ENCODE data around the gene RYR1.

RYR1 gene

DNA sequence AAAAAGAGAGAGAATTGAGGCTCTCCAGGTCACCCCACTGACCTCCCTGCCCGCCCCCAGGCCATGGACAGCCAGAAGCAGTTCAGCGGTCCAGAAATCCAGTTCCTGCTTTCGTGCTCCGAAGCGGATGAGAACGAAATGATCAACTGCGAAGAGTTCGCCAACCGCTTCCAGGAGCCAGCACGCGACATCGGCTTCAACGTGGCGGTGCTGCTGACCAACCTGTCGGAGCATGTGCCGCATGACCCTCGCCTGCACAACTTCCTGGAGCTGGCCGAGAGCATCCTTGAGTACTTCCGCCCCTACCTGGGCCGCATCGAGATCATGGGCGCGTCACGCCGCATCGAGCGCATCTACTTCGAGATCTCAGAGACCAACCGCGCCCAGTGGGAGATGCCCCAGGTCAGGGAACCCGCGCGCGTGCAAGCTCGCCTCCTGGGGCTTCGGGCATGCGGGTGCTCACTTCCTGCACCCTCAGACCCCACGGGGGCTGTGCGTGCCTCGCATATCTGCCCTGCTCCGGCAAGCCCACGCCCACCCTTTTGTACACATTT is 127.6 kb downstream of the RYR1 start:
- H3K79me2 ChIP-seq (ENCODE audit: insufficient read depth, low read length) = no peaks in the 10 kb centered on the region
- no peaks in the 10 kb centered on the region for H3K36me3 ChIP-seq (ENCODE audit: insufficient read depth, low read length)
- no peaks in the 10 kb centered on the region for H3K27me3 ChIP-seq (ENCODE audit: insufficient read depth, low read length, poor library complexity, severe bottlenecking)
- no peak overlapping the region for H3K4me3 ChIP-seq (ENCODE audit: low read length, poor library complexity, severe bottlenecking)
- H2AFZ ChIP-seq (ENCODE audit: low read length) = no peak overlapping the region
- H3K4me2 ChIP-seq (ENCODE audit: low read depth, low read length, poor library complexity, severe bottlenecking) = no peak overlapping the region
- H3K9me3 ChIP-seq (ENCODE audit: insufficient read depth, low read depth, low read length) = no peaks in the 10 kb centered on the region
- no peaks in the 10 kb centered on the region for H3K9me2 ChIP-seq (replicated peaks; ENCODE audit: low read depth, low read length)
- H3K9ac ChIP-seq (ENCODE audit: low read depth, low read length, poor library complexity, severe bottlenecking) = no peak overlapping the region
- H4K20me1 ChIP-seq (ENCODE audit: insufficient read depth, low read length, poor library complexity, severe bottlenecking) = no peaks in the 10 kb centered on the region
- H3F3A ChIP-seq (ENCODE audit: low read depth) = no peaks in the 10 kb centered on the region
- H3K4me1 ChIP-seq (ENCODE audit: insufficient read depth, low read length, poor library complexity, severe bottlenecking) = no peaks in the 10 kb centered on the region
- TF ChIP-seq, protein P1, sequence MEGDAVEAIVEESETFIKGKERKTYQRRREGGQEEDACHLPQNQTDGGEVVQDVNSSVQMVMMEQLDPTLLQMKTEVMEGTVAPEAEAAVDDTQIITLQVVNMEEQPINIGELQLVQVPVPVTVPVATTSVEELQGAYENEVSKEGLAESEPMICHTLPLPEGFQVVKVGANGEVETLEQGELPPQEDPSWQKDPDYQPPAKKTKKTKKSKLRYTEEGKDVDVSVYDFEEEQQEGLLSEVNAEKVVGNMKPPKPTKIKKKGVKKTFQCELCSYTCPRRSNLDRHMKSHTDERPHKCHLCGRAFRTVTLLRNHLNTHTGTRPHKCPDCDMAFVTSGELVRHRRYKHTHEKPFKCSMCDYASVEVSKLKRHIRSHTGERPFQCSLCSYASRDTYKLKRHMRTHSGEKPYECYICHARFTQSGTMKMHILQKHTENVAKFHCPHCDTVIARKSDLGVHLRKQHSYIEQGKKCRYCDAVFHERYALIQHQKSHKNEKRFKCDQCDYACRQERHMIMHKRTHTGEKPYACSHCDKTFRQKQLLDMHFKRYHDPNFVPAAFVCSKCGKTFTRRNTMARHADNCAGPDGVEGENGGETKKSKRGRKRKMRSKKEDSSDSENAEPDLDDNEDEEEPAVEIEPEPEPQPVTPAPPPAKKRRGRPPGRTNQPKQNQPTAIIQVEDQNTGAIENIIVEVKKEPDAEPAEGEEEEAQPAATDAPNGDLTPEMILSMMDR (conservative IDR thresholded peaks at IDR 0.05; ENCODE audit: low read length) = no peak
- no peak for TF ChIP-seq EZH2phosphoT487 (IDR thresholded peaks at IDR 0.05; ENCODE audit: borderline replicate concordance)

- Histone ChIP-seq H3K9me2 (replicated peaks; ENCODE audit: low read depth, low read length) (no peaks in the 10 kb centered on the region), H4K20me1 (ENCODE audit: insufficient read depth, low read length, poor library complexity, severe bottlenecking) (no peaks in the 10 kb centered on the region), H3K27me3 (ENCODE audit: insufficient read depth, low read length, poor library complexity, severe bottlenecking) (no peaks in the 10 kb centered on the region), H3F3A (ENCODE audit: low read depth) (no peaks in the 10 kb centered on the region), H3K79me2 (ENCODE audit: insufficient read depth, low read length) (no peaks in the 10 kb centered on the region), H2AFZ (ENCODE audit: low read length) (no peak overlapping the region), H3K4me3 (ENCODE audit: low read length, poor library complexity, severe bottlenecking) (no peak overlapping the region), H3K4me2 (ENCODE audit: low read depth, low read length, poor library complexity, severe bottlenecking) (no peak overlapping the region), H3K36me3 (ENCODE audit: insufficient read depth, low read length) (no peaks in the 10 kb centered on the region), H3K4me1 (ENCODE audit: insufficient read depth, low read length, poor library complexity, severe bottlenecking) (no peaks in the 10 kb centered on the region), H3K9me3 (ENCODE audit: insufficient read depth, low read depth, low read length) (no peaks in the 10 kb centered on the region), H3K9ac (ENCODE audit: low read depth, low read length, poor library complexity, severe bottlenecking) (no peak overlapping the region)
- TF ChIP-seq EZH2phosphoT487 (IDR thresholded peaks at IDR 0.05; ENCODE audit: borderline replicate concordance) = no peak
- TF ChIP-seq, protein P1 (conservative IDR thresholded peaks at IDR 0.05; ENCODE audit: low read length) = no peak
Observed at GRCh38 chr19:38561658-38562057, 128.2 kb downstream of the RYR1 start.

DNA sequence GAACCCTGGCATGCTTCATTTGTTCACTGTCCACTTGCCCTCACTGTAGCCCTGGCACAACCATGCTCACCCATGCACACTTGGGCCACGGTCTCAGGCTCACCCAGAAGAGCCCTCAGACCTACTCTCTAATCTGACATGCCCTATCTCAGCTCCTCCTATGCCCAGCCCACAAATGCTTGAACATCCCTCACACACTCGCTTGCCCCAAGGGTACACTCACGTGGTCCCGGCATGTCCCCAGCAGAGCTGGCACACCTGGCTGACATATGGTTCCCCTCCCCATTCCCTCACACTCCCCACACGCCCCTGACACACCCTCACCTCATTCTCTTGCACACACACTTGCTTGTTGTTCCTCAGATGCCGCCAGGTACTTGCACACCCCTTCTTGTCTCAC is 128.6 kb downstream of the RYR1 start:
- no peak overlapping the region for H3K9ac ChIP-seq (ENCODE audit: low read depth, low read length, poor library complexity, severe bottlenecking)
- no peaks in the 10 kb centered on the region for H3K79me2 ChIP-seq (ENCODE audit: insufficient read depth, low read length)
- no peak overlapping the region for H3K4me2 ChIP-seq (ENCODE audit: low read depth, low read length, poor library complexity, severe bottlenecking)
- H4K20me1 ChIP-seq (ENCODE audit: insufficient read depth, low read length, poor library complexity, severe bottlenecking) = no peaks in the 10 kb centered on the region
- no peaks in the 10 kb centered on the region for H3K36me3 ChIP-seq (ENCODE audit: insufficient read depth, low read length)
- no peaks in the 10 kb centered on the region for H3K9me3 ChIP-seq (ENCODE audit: insufficient read depth, low read depth, low read length)
- no peak overlapping the region for H2AFZ ChIP-seq (ENCODE audit: low read length)
- no peaks in the 10 kb centered on the region for H3K9me2 ChIP-seq (replicated peaks; ENCODE audit: low read depth, low read length)
- H3K4me1 ChIP-seq (ENCODE audit: insufficient read depth, low read length, poor library complexity, severe bottlenecking) = no peaks in the 10 kb centered on the region
- H3K4me3 ChIP-seq (ENCODE audit: low read length, poor library complexity, severe bottlenecking) = no peak overlapping the region
- TF ChIP-seq, protein P1 (conservative IDR thresholded peaks at IDR 0.05; ENCODE audit: low read length) = no peak
- TF ChIP-seq EZH2phosphoT487 (IDR thresholded peaks at IDR 0.05; ENCODE audit: borderline replicate concordance) = no peak
- H3K27me3 ChIP-seq (ENCODE audit: insufficient read depth, low read length, poor library complexity, severe bottlenecking) = no peaks in the 10 kb centered on the region
- no peaks in the 10 kb centered on the region for H3F3A ChIP-seq (ENCODE audit: low read depth)

Data from Loucy (cell line).